ENCODE results near the gene TMCC2.

GRCh38 chr1:205205055-205205454 is 22.7 kb upstream of the TMCC2 start:
- no peak for TF ChIP-seq EZH2 (IDR thresholded peaks at IDR 0.05)
- no peak for TF ChIP-seq CTCF (IDR thresholded peaks at IDR 0.05)

Measured in neural progenitor cell (in vitro differentiated cells).